Measurements from ENCODE around the gene AP5Z1.

AP5Z1 gene

GRCh38 chr7:4769761-4770160, 5.7 kb upstream of the AP5Z1 start:
- Histone ChIP-seq H3K9me3 (ENCODE audit: severe bottlenecking) (no peaks in the 10 kb centered on the region), H3K4me3 (ENCODE audit: severe bottlenecking) (no peak overlapping the region), H3K4me1 (ENCODE audit: insufficient read depth, poor library complexity, severe bottlenecking) (no peaks in the 10 kb centered on the region), H3K27me3 (ENCODE audit: insufficient read depth, poor library complexity, severe bottlenecking) (no peaks in the 10 kb centered on the region), H3K27ac (ENCODE audit: poor library complexity, severe bottlenecking) (no peak overlapping the region), H3K36me3 (ENCODE audit: low read depth) (peaks cover 13% of the 10 kb centered on the region; the same call in 1 of the 2 replicates)
- TF ChIP-seq CTCF (IDR thresholded peaks at IDR 0.05; ENCODE audit: poor library complexity, severe bottlenecking) = no peak
- ATAC-seq (ENCODE audit: low read depth) (no peak), DNase-seq (ENCODE audit: low spot score) (no peak)

GRCh38 chr7:4770886-4771285, 4.5 kb upstream of the AP5Z1 start:
- H3K27ac ChIP-seq (ENCODE audit: poor library complexity, severe bottlenecking) = no peak overlapping the region
- TF ChIP-seq CTCF (IDR thresholded peaks at IDR 0.05; ENCODE audit: poor library complexity, severe bottlenecking) = no peak
- peaks cover 12% of the 10 kb centered on the region; the same call in 1 of the 2 replicates for H3K36me3 ChIP-seq (ENCODE audit: low read depth)
- H3K27me3 ChIP-seq (ENCODE audit: insufficient read depth, poor library complexity, severe bottlenecking) = no peaks in the 10 kb centered on the region
- no peak overlapping the region for H3K4me3 ChIP-seq (ENCODE audit: severe bottlenecking)
- H3K9me3 ChIP-seq (ENCODE audit: severe bottlenecking) = no peaks in the 10 kb centered on the region
- DNase-seq (ENCODE audit: low spot score) (no peak), ATAC-seq (ENCODE audit: low read depth) (no peak)
- no peaks in the 10 kb centered on the region for H3K4me1 ChIP-seq (ENCODE audit: insufficient read depth, poor library complexity, severe bottlenecking)

GRCh38 chr7:4771737-4772136, 3.7 kb upstream of the AP5Z1 start:
- Histone ChIP-seq H3K4me3 (ENCODE audit: severe bottlenecking) (no peak overlapping the region), H3K27ac (ENCODE audit: poor library complexity, severe bottlenecking) (no peak overlapping the region), H3K27me3 (ENCODE audit: insufficient read depth, poor library complexity, severe bottlenecking) (no peaks in the 10 kb centered on the region), H3K4me1 (ENCODE audit: insufficient read depth, poor library complexity, severe bottlenecking) (peaks cover 1% of the 10 kb centered on the region), H3K9me3 (ENCODE audit: severe bottlenecking) (no peaks in the 10 kb centered on the region), H3K36me3 (ENCODE audit: low read depth) (0 out of 2 replicates have a peak, but pooled peaks cover 11% of the 10 kb centered on the region)
- no peak for TF ChIP-seq CTCF (IDR thresholded peaks at IDR 0.05; ENCODE audit: poor library complexity, severe bottlenecking)
- ATAC-seq (ENCODE audit: low read depth) = no peak
- no peak for DNase-seq (ENCODE audit: low spot score)

- H3K36me3 ChIP-seq (ENCODE audit: low read depth) = peaks cover 11% of the 10 kb centered on the region; the same call in 1 of the 2 replicates
- no peak for DNase-seq (ENCODE audit: low spot score)
- ATAC-seq (ENCODE audit: low read depth) = no peak
- H3K4me1 ChIP-seq (ENCODE audit: insufficient read depth, poor library complexity, severe bottlenecking) = peaks cover 2% of the 10 kb centered on the region
- no peaks in the 10 kb centered on the region for H3K27me3 ChIP-seq (ENCODE audit: insufficient read depth, poor library complexity, severe bottlenecking)
- TF ChIP-seq CTCF (IDR thresholded peaks at IDR 0.05; ENCODE audit: poor library complexity, severe bottlenecking) = no peak
- H3K9me3 ChIP-seq (ENCODE audit: severe bottlenecking) = no peaks in the 10 kb centered on the region
- H3K27ac ChIP-seq (ENCODE audit: poor library complexity, severe bottlenecking) = no peak overlapping the region
- no peak overlapping the region for H3K4me3 ChIP-seq (ENCODE audit: severe bottlenecking)
These were observed 3.1 kb upstream of the AP5Z1 start for GRCh38 chr7:4772306-4772705.

GRCh38 chr7:4774007-4774406, 1.4 kb upstream of the AP5Z1 start:
- H3K36me3 ChIP-seq (ENCODE audit: low read depth) = peaks cover 14% of the 10 kb centered on the region; the same call in 1 of the 2 replicates
- H3K27ac ChIP-seq (ENCODE audit: poor library complexity, severe bottlenecking) = no peak overlapping the region
- ATAC-seq (ENCODE audit: low read depth) (no peak), DNase-seq (ENCODE audit: low spot score) (no peak)
- no peak overlapping the region for H3K4me3 ChIP-seq (ENCODE audit: severe bottlenecking)
- H3K4me1 ChIP-seq (ENCODE audit: insufficient read depth, poor library complexity, severe bottlenecking) = peaks cover 2% of the 10 kb centered on the region
- H3K9me3 ChIP-seq (ENCODE audit: severe bottlenecking) = no peaks in the 10 kb centered on the region
- no peak for TF ChIP-seq CTCF (IDR thresholded peaks at IDR 0.05; ENCODE audit: poor library complexity, severe bottlenecking)
- H3K27me3 ChIP-seq (ENCODE audit: insufficient read depth, poor library complexity, severe bottlenecking) = no peaks in the 10 kb centered on the region

All from RWPE2 (cell line).